ENCODE measurements around the gene LANCL1.

LANCL1 gene

GRCh38 chr2:210480764-210481163 lies 4.2 kb upstream of the LANCL1 start:
- no peak for DNase-seq (ENCODE audit: low spot score)
- no peak for TF ChIP-seq CTCF (IDR thresholded peaks at IDR 0.05; ENCODE audit: borderline replicate concordance, control extremely low read depth, extremely low read depth, insufficient read depth, missing control alignments)
- in situ Hi-C loops (cut with MboI; ENCODE audit: low sequenced_read_pairs, unreplicated experiment), result no loop called here

DNA sequence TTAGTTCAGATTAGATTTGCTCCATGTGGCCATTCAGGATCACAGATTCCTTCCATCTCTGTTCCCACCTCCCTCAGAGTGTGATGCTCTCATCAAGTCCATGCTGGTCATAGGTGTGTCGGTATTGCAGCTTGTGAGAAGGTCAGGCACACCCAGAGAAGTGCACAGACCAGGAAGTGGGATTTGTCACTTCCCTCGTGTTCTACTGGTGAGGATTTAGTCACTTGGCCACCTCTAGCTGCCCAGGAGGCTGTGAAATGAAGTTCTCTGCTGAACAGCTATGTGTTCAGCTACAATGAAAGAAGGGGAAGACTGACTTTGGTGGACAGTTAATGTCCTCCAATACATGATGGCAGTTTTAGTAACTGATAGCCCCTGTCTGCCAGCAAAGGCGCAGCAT lies 3.5 kb upstream of the LANCL1 start:
- in situ Hi-C loops (cut with MboI; ENCODE audit: low sequenced_read_pairs, unreplicated experiment), result no loop called here
- DNase-seq (ENCODE audit: low spot score), result no peak
- no peak for TF ChIP-seq CTCF (IDR thresholded peaks at IDR 0.05; ENCODE audit: borderline replicate concordance, control extremely low read depth, extremely low read depth, insufficient read depth, missing control alignments)

GRCh38 chr2:210478661-210479060 lies 2.1 kb upstream of the LANCL1 start:
- no peak for TF ChIP-seq CTCF (IDR thresholded peaks at IDR 0.05; ENCODE audit: borderline replicate concordance, control extremely low read depth, extremely low read depth, insufficient read depth, missing control alignments)
- in situ Hi-C loops (cut with MboI; ENCODE audit: low sequenced_read_pairs, unreplicated experiment), result no loop called here
- DNase-seq (ENCODE audit: low spot score), result no peak

DNA sequence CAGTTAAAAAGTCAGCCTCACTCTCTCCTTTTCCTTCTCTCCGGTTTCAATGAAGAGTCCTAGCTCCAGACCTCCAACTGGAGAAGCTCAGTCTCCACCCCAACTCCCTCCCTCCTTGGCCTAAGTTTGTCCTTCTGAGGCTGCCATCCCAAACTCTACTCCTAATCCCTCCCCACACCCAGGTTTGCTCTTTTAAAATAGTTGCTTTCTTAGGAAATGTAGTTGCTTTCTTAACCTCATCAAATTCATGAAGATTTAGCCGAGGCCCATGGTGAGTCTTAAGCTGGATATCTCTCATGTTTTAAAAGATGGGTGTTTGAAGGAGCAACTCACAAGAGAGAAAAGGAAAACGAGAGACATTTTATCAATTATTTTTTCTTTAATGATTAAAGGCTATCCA lies 937 bp upstream of the LANCL1 start:
- in situ Hi-C loops (cut with MboI; ENCODE audit: low sequenced_read_pairs, unreplicated experiment), result no loop called here
- DNase-seq (ENCODE audit: low spot score), result peak; percentile 30
- TF ChIP-seq CTCF (IDR thresholded peaks at IDR 0.05; ENCODE audit: borderline replicate concordance, control extremely low read depth, extremely low read depth, insufficient read depth, missing control alignments), result no peak

DNA sequence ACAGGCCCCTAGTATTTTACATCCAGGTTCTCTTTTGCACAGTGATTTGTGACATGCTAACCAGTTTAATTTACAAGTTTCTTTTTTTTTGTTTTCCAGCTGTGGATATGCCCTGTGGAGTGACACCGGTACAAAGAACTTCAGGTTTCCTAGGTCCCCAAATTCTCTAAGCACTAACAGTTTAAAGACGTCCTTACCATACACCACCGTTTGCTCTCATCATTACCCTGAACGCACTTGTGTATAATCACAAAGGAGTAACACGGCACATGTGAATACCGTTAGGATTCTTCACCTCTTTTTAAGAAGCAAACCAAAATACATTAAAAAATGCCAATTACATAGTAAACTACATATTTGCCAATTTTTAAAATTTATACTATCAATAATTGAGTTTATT lies 853 bp downstream of the LANCL1 start:
- in situ Hi-C loops (cut with MboI; ENCODE audit: low sequenced_read_pairs, unreplicated experiment), result no loop called here
- DNase-seq (ENCODE audit: low spot score), result no peak
- TF ChIP-seq CTCF (IDR thresholded peaks at IDR 0.05; ENCODE audit: borderline replicate concordance, control extremely low read depth, extremely low read depth, insufficient read depth, missing control alignments), result no peak

GRCh38 chr2:210474776-210475175 lies 1.8 kb downstream of the LANCL1 start:
- no peak for DNase-seq (ENCODE audit: low spot score)
- in situ Hi-C loops (cut with MboI; ENCODE audit: low sequenced_read_pairs, unreplicated experiment), result no loop called here
- TF ChIP-seq CTCF (IDR thresholded peaks at IDR 0.05; ENCODE audit: borderline replicate concordance, control extremely low read depth, extremely low read depth, insufficient read depth, missing control alignments), result no peak

GRCh38 chr2:210461401-210461800 lies 15.2 kb downstream of the LANCL1 start:
- TF ChIP-seq CTCF (IDR thresholded peaks at IDR 0.05; ENCODE audit: borderline replicate concordance, control extremely low read depth, extremely low read depth, insufficient read depth, missing control alignments), result no peak
- in situ Hi-C loops (cut with MboI; ENCODE audit: low sequenced_read_pairs, unreplicated experiment), result no loop called here
- DNase-seq (ENCODE audit: low spot score), result no peak
